Prostate gland (tissue), 2 donors: ENCODE data around the gene ANKRD34B. TPM values are rescaled to one million over a fixed set of nuclear protein-coding genes. Genes with fewer than 3 reads are reported as not detected.

Source experiments
- DNase-seq: peaks from one replicate; pipeline ENCODE4 v3.0.0-alpha.2; 2019; ENCODE audit warnings: low spot score
- H3K27ac ChIP-seq, 2 donors: fragments of 200-600 bp; sonication (generic); 2 replicates each; pipeline ENCODE4 v1.5.1; 2017 to 2019
- H3K27me3 ChIP-seq: fragments of 200-600 bp; sonication (generic); replicated peaks from 2 replicates; pipeline ENCODE4 v1.5.1; 2019; ENCODE audit not compliant: insufficient read depth
- H3K36me3 ChIP-seq, 2 donors: fragments of 200-600 bp; sonication (generic); 1 replicate in 1 of 2; 2 replicates in 1 of 2; pipeline versions ENCODE4 v1.5.1 to v1.8.1; 2017 to 2019
- H3K4me1 ChIP-seq: fragments of 200-600 bp; sonication (generic); replicated peaks from 2 replicates; pipeline ENCODE4 v1.5.1; 2019
- H3K4me3 ChIP-seq, 2 donors: fragments of 200-600 bp; sonication (generic); 2 replicates each; pipeline ENCODE4 v1.5.1; 2017 to 2019
- H3K9me3 ChIP-seq: fragments of 200-600 bp; sonication (generic); 2 replicates; pipeline ENCODE4 v1.5.1; 2017
- CTCF ChIP-seq, 4 experiments: fragments of 200-600 bp in 2 of 4; fragments of 450-650 bp in 2 of 4; sonication (generic) in 2 of 4; IDR thresholded peaks; 1 replicate in 3 of 4; 2 replicates in 1 of 4; pipeline ENCODE4 v1.5.1; 2016 to 2019; ENCODE audit warnings: antibody characterized with exemption in 4 of 4, mild to moderate bottlenecking in 2 of 4, moderate library complexity in 2 of 4
- POLR2A ChIP-seq: fragments of 450-650 bp; IDR thresholded peaks from one replicate; pipeline ENCODE4 v1.6.1; 2016; ENCODE audit warnings: antibody characterized with exemption, mild to moderate bottlenecking
- POLR2AphosphoS5 ChIP-seq: sonication (generic); formaldehyde crosslinking; IDR thresholded peaks from one replicate; pipeline ENCODE4 v1.6.1; 2017; ENCODE audit warnings: antibody characterized with exemption
- WGBS: methylation state at CpG from one replicate; pipeline ENCODE4 v1.1.5; 2018; 5-methylcytosine and 5-hydroxymethylcytosine counted together
- intact Hi-C: fragments of 100-400 bp; cut with DNase I; formaldehyde crosslinking; loops from one replicate; pipeline ENCODE4 v1.14.2; 2022
- small RNA-seq, 2 donors: library from RNA; depleted of rRNA; stranded (forward); fragments of <200 nt; gene quantifications; one replicate each; pipeline ENCODE3, GENCODE V24; 2016
- total RNA-seq, 2 donors: library from RNA; depleted of rRNA; stranded (reverse); fragments of >200 nt; gene quantifications; one replicate each; pipeline ENCODE4 v1.1.0, GENCODE V29; 2016

Gene ANKRD34B
- total RNA-seq, 2 donors from 2014 or later = 0.18 TPM; not detected in 1

- WGBS = 85% methylated on average over 6 of the region's 6 CpGs
- H3K4me3 ChIP-seq = no peak overlapping the region
- no peaks in the 10 kb centered on the region for H3K9me3 ChIP-seq
- no peaks in the 10 kb centered on the region for H3K4me1 ChIP-seq
- TF ChIP-seq POLR2A (no peak), CTCF (IDR thresholded peaks at IDR 0.05) (no peak), POLR2AphosphoS5 (no peak)
- H3K27me3 ChIP-seq = no peaks in the 10 kb centered on the region
- intact Hi-C loops = no loop called here
- H3K27ac ChIP-seq = no peak overlapping the region
- no peak for DNase-seq
- H3K36me3 ChIP-seq = no peaks in the 10 kb centered on the region
Observed at GRCh38 chr5:80508844-80509243, 61.2 kb downstream of the ANKRD34B start.

DNA sequence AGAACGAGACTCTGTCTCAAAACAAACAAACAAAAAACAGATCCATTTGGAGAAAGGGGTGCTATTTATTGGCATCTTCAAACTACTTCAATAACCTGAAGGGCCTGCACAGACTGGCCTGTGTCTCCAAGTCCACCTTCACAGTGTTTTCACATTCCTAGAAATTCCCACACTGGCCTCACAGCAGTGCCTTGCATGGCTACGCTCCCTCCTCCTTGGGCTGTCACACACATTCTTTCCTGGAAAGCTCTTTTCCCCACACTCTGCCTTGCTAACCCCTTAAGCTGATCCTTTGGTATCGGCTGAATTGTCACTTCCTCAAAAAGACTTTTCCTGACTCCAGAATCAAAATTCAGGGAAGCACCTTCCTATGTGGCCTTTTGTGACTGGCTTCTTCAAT is 62.4 kb downstream of the ANKRD34B start:
- H3K27me3 ChIP-seq = no peaks in the 10 kb centered on the region
- H3K4me3 ChIP-seq = no peak overlapping the region
- intact Hi-C loops = no loop called here
- H3K36me3 ChIP-seq = no peaks in the 10 kb centered on the region
- H3K9me3 ChIP-seq = no peaks in the 10 kb centered on the region
- H3K4me1 ChIP-seq = no peaks in the 10 kb centered on the region
- no peak overlapping the region for H3K27ac ChIP-seq
- no peak for DNase-seq
- no peak for TF ChIP-seq POLR2AphosphoS5
- no peak for TF ChIP-seq CTCF (IDR thresholded peaks at IDR 0.05)
- TF ChIP-seq POLR2A = no peak
- WGBS = 85% methylated on average over 3 of the region's 3 CpGs

Small RNA genes lying within 50 kb of the gene (small RNA-seq; reads per million reads assigned to genes)
- 0 reads per million in 2 donors for gene DBIP2

Other genes starting within 250 kb of the ANKRD34B start
- 10 to 100 TPM; 29.4 to 41.1 TPM for gene ZFYVE16, start 162.2 kb downstream of the ANKRD34B start, total RNA-seq
- gene FAM151B, start 82.2 kb downstream of the ANKRD34B start, total RNA-seq = 1 to 10 TPM; 3.2 to 3.3 TPM
- 10 to 100 TPM; 12.6 to 14.9 TPM for gene MSH3, start 84.4 kb upstream of the ANKRD34B start, total RNA-seq
- gene DHFR, start 84.7 kb upstream of the ANKRD34B start, total RNA-seq = 10 to 100 TPM in 1 of 2 donors, 1 to 10 TPM in 1; 6.8 to 15.7 TPM